Right lobe of liver (tissue), 6 donors: Measurements from ENCODE around the gene SCN2A. TPM values are rescaled to one million over a fixed set of nuclear protein-coding genes. Genes with fewer than 3 reads are reported as not detected.

Experiments used
- ATAC-seq, 4 donors: fragments of 200-7000 bp; cut with Tn5 transposase; one replicate each; pipeline ENCODE4 v1.9.1; 2020; ENCODE audit warnings: mild to moderate bottlenecking in 4 of 4, moderate library complexity in 4 of 4
- DNase-seq, 3 donors: peaks; one replicate each; pipeline ENCODE4 v3.0.0-alpha.2; 2020
- H3K27ac ChIP-seq, 3 donors: fragments of 200-600 bp; one replicate each; pipeline ENCODE4 v1.8.0; 2022
- H3K27me3 ChIP-seq, 2 donors: fragments of 200-600 bp; one replicate each; pipeline ENCODE4 v1.8.0; 2022
- H3K36me3 ChIP-seq, 4 donors: fragments of 200-600 bp; sonication (generic) in 1 of 4; one replicate each; pipeline versions ENCODE4 v1.5.1 to v1.8.0; 2017 to 2022; ENCODE audit warnings: control low read depth in 1 of 4
- H3K4me1 ChIP-seq, 4 donors: fragments of 200-600 bp; sonication (generic) in 1 of 4; one replicate each; pipeline versions ENCODE4 v1.5.1 to v1.8.0; 2017 to 2022; ENCODE audit warnings: control low read depth in 1 of 4
- H3K4me3 ChIP-seq, 3 donors: fragments of 200-600 bp; one replicate each; pipeline ENCODE4 v1.8.0; 2022
- H3K9me3 ChIP-seq, 4 donors: fragments of 200-600 bp; sonication (generic) in 1 of 4; one replicate each; pipeline versions ENCODE4 v1.5.1 to v1.8.0; 2017 to 2022; ENCODE audit warnings: control low read depth in 1 of 4
- CTCF ChIP-seq, 4 donors: fragments of 200-600 bp in 3 of 4; fragments of 450-650 bp in 1 of 4; IDR thresholded peaks; one replicate each; pipeline versions ENCODE4 v1.5.1 to v1.8.0; 2016 to 2022; ENCODE audit warnings: antibody characterized with exemption in 4 of 4, mild to moderate bottlenecking in 2 of 4
- POLR2A ChIP-seq: fragments of 450-650 bp; IDR thresholded peaks from one replicate; pipeline ENCODE4 v1.6.1; 2017; ENCODE audit warnings: antibody characterized with exemption, mild to moderate bottlenecking
- WGBS: methylation state at CpG from one replicate; pipeline ENCODE4 v1.1.6; 2018; ENCODE audit warnings: low coverage, low lambda C conversion rate; ENCODE audit not compliant: insufficient coverage; ENCODE audit errors: missing lambda C conversion rate; 5-methylcytosine and 5-hydroxymethylcytosine counted together
- intact Hi-C, 2 donors: fragments of 100-400 bp; cut with DNase I; formaldehyde crosslinking; loops; one replicate each; pipeline versions ENCODE4 v1.11.2 to v1.14.1; 2022
- total RNA-seq, 6 experiments: library from RNA; depleted of rRNA in 2 of 6; stranded (reverse); fragments of >200 nt in 2 of 6; fragmentation: NEBNext Ultra II Directional in 3 of 6; extraction: Animal tissue kit (Norgen Biotek cat#: 25700) in 3 of 6; gene quantifications; one replicate each; pipeline versions ENCODE4 v1.1.0 to v1.2.4, GENCODE V29; 2016 to 2023
- donor health status: DM: no; HTN: yes; CAD: no.
- donor health status: DM: no; HTN: no; CAD: no.
- donor health status: DM: no; HTN: no; CAD: no.
- donor health status: DM: no; HTN: yes; CAD: no.
- donor health status: DM: no; HTN: yes; CAD: no.

Gene SCN2A
- total RNA-seq, 6 experiments from 2014 or later, result 0.12 to 0.27 TPM; not detected in 4

- no peak overlapping the region for H3K4me3 ChIP-seq
- no peak overlapping the region for H3K27ac ChIP-seq
- ATAC-seq, result peak in 1 of 4 donors; percentile 36
- no peaks in the 10 kb centered on the region for H3K36me3 ChIP-seq
- H3K9me3 ChIP-seq, result no peaks in the 10 kb centered on the region
- H3K4me1 ChIP-seq, result no peaks in the 10 kb centered on the region
- intact Hi-C loops, result no loop called here
- DNase-seq, result no peak
- H3K27me3 ChIP-seq, result no peaks in the 10 kb centered on the region
- 100% methylated on average over 1 of the region's 4 CpGs for WGBS
- TF ChIP-seq POLR2A, result no peak
- no peak for TF ChIP-seq CTCF (IDR thresholded peaks at IDR 0.05)
Observed at GRCh38 chr2:165427686-165428085, 188.5 kb downstream of the SCN2A start.

- H3K27me3 ChIP-seq, result no peaks in the 10 kb centered on the region
- 62% methylated on average over 1 of the region's 1 CpG for WGBS
- no peaks in the 10 kb centered on the region for H3K4me1 ChIP-seq
- ATAC-seq, result no peak
- no peak overlapping the region for H3K4me3 ChIP-seq
- intact Hi-C loops, result no loop called here
- no peak overlapping the region for H3K27ac ChIP-seq
- no peak for DNase-seq
- no peaks in the 10 kb centered on the region for H3K36me3 ChIP-seq
- no peak for TF ChIP-seq CTCF (IDR thresholded peaks at IDR 0.05)
- TF ChIP-seq POLR2A, result no peak
- no peaks in the 10 kb centered on the region for H3K9me3 ChIP-seq
Observed at GRCh38 chr2:165428926-165429325, 189.7 kb downstream of the SCN2A start.

- Histone ChIP-seq H3K4me3 (no peak overlapping the region), H3K27ac (no peak overlapping the region), H3K36me3 (no peaks in the 10 kb centered on the region), H3K27me3 (no peaks in the 10 kb centered on the region), H3K4me1 (no peaks in the 10 kb centered on the region), H3K9me3 (no peaks in the 10 kb centered on the region)
- TF ChIP-seq CTCF (IDR thresholded peaks at IDR 0.05) (no peak), POLR2A (no peak)
- intact Hi-C loops, result no loop called here
- ATAC-seq (no peak), DNase-seq (no peak)
Observed at GRCh38 chr2:165431014-165431413, 191.8 kb downstream of the SCN2A start.

GRCh38 chr2:165432234-165432966 is 193.2 kb downstream of the SCN2A start:
- Histone ChIP-seq H3K27ac (no peak overlapping the region), H3K9me3 (no peaks in the 10 kb centered on the region), H3K4me1 (no peaks in the 10 kb centered on the region), H3K36me3 (no peaks in the 10 kb centered on the region), H3K27me3 (no peaks in the 10 kb centered on the region), H3K4me3 (no peak overlapping the region)
- TF ChIP-seq CTCF (IDR thresholded peaks at IDR 0.05), result no peak
- no peak for TF ChIP-seq POLR2A
- intact Hi-C loops, result no loop called here
- no peak for DNase-seq
- no peak for ATAC-seq
